HepG2 (cell line): ENCODE results near the gene RNF13. TPM values are rescaled to one million over a fixed set of nuclear protein-coding genes. Genes with fewer than 3 reads are reported as not detected.

Experiments used
- AGO2 ChIP-seq: fragments of 200-400 bp; formaldehyde crosslinking; optimal IDR thresholded peaks from 2 replicates; pipeline ENCODE3; 2017; ENCODE audit warnings: mild to moderate bottlenecking, low read depth, low read length, moderate library complexity
- ATF3 ChIP-seq: sonication (generic); formaldehyde crosslinking; IDR thresholded peaks from 2 replicates; pipeline ENCODE4 v1.4.0; 2020; ENCODE audit warnings: missing genetic modification reagents
- BRD4 ChIP-seq: sonication (generic); formaldehyde crosslinking; IDR thresholded peaks from 2 replicates; pipeline ENCODE4 v1.4.0; 2020; ENCODE audit warnings: missing genetic modification reagents
- CEBPB ChIP-seq: IDR thresholded peaks from 2 replicates; pipeline ENCODE4 v1.6.1; 2011; ENCODE audit warnings: low read depth, low read length, improper control_type of control experiment, borderline replicate concordance
- EHMT2 ChIP-seq: fragments of 200-600 bp; sonication (generic); IDR thresholded peaks from 2 replicates; pipeline ENCODE4 v1.7.0; 2017; ENCODE audit warnings: antibody characterized with exemption, low read depth, low read length, borderline replicate concordance
- GATA4 ChIP-seq: sonication (generic); IDR thresholded peaks from 2 replicates; pipeline ENCODE4 v1.6.1; 2016; ENCODE audit warnings: antibody characterized with exemption, low read depth, borderline replicate concordance
- HES4 ChIP-seq: sonication (generic); formaldehyde crosslinking; IDR thresholded peaks from 2 replicates; pipeline ENCODE4 v1.9.0; 2021; ENCODE audit warnings: mild to moderate bottlenecking, missing genetic modification reagents, borderline replicate concordance
- HNF4A ChIP-seq: sonication (generic); formaldehyde crosslinking; IDR thresholded peaks from 2 replicates; pipeline ENCODE4 v1.4.0; 2020; ENCODE audit warnings: missing genetic modification reagents
- KAT2B ChIP-seq: fragments of 150-350 bp; IDR thresholded peaks from 2 replicates; pipeline ENCODE4 v1.6.1; 2014; ENCODE audit warnings: low read depth, low read length, borderline replicate concordance
- MXI1 ChIP-seq: IDR thresholded peaks from 3 replicates; pipeline ENCODE4 v1.6.1; 2012; ENCODE audit warnings: low read depth, low read length, inconsistent platforms, borderline replicate concordance
- PBX3 ChIP-seq: sonication (generic); formaldehyde crosslinking; IDR thresholded peaks from 2 replicates; pipeline ENCODE4 v1.8.1; 2023; ENCODE audit warnings: missing genetic modification reagents, inconsistent platforms, borderline replicate concordance
- PCBP1 ChIP-seq: fragments of 200-400 bp; formaldehyde crosslinking; IDR thresholded peaks from 2 replicates; pipeline ENCODE4 v1.6.1; 2017; ENCODE audit warnings: mild to moderate bottlenecking, low read depth, low read length, borderline replicate concordance
- PLRG1 ChIP-seq: fragments of 450-650 bp; conservative IDR thresholded peaks from 2 replicates; pipeline ENCODE4 v1.6.1; 2016
- U2AF2 ChIP-seq: fragments of 200-400 bp; formaldehyde crosslinking; IDR thresholded peaks from 2 replicates; pipeline ENCODE4 v1.6.1; 2017; ENCODE audit warnings: low read depth, mild to moderate bottlenecking, low read length
- ZNF256 ChIP-seq: sonication (generic); formaldehyde crosslinking; conservative IDR thresholded peaks from 2 replicates; pipeline ENCODE4 v1.4.0; 2020; ENCODE audit warnings: missing genetic modification reagents
- ZNF615 ChIP-seq: sonication (generic); formaldehyde crosslinking; IDR thresholded peaks from 2 replicates; pipeline ENCODE4 v1.5.0; 2020; ENCODE audit warnings: mild to moderate bottlenecking, missing genetic modification reagents, borderline replicate concordance
- ZNF670 ChIP-seq: sonication (generic); formaldehyde crosslinking; IDR thresholded peaks from 2 replicates; pipeline ENCODE4 v1.8.0; 2022; ENCODE audit warnings: mild to moderate bottlenecking, missing genetic modification reagents, borderline replicate concordance
- ZNF746 ChIP-seq: sonication (generic); formaldehyde crosslinking; IDR thresholded peaks from 2 replicates; pipeline ENCODE4 v1.8.0; 2022; ENCODE audit warnings: mild to moderate bottlenecking, missing genetic modification reagents
- ZNF816 ChIP-seq: sonication (generic); formaldehyde crosslinking; IDR thresholded peaks from 2 replicates; pipeline ENCODE4 v1.8.0; 2022; ENCODE audit warnings: missing genetic modification reagents, mild to moderate bottlenecking, borderline replicate concordance
- polyA plus RNA-seq, 8 experiments: library from polyadenylated mRNA; depleted of rRNA in 3 of 8; stranded (reverse) in 7 of 8; unstranded in 1 of 8; fragments of >200 nt; fragmentation: Illumina TruSeq in 4 of 8; extraction: Trizol in 4 of 8; gene quantifications; 2 replicates each; pipeline versions ENCODE4 v1.2.1 to v1.2.3, GENCODE V29; 2011 to 2016; ENCODE audit warnings: low read depth in 4 of 8, missing spikeins in 1 of 8, mixed read lengths in 1 of 8; ENCODE audit not compliant: insufficient read depth in 1 of 8
- total RNA-seq, 5 experiments: library from RNA; depleted of rRNA; stranded (reverse); fragments of >200 nt; fragmentation: Illumina TruSeq; extraction: Trizol; gene quantifications; 2 replicates each; pipeline ENCODE4 v1.2.3, GENCODE V29; 2016; ENCODE audit warnings: low read depth in 1 of 5
- TF ChIP-seq, protein P1 (sequence below): sonication (generic); formaldehyde crosslinking; IDR thresholded peaks from 2 replicates; pipeline ENCODE4 v1.4.0; 2020; ENCODE audit warnings: missing genetic modification reagents
- TF ChIP-seq, protein P2 (sequence below): sonication (generic); formaldehyde crosslinking; IDR thresholded peaks from 2 replicates; pipeline ENCODE4 v1.4.0; 2020; ENCODE audit warnings: missing genetic modification reagents
- TF ChIP-seq, protein P3 (sequence below): sonication (generic); formaldehyde crosslinking; IDR thresholded peaks from 2 replicates; pipeline ENCODE4 v1.9.0; 2022; ENCODE audit warnings: missing genetic modification reagents, mild to moderate bottlenecking, borderline replicate concordance

Gene RNF13
- total and polyA plus RNA-seq, 2 of the 13 experiments (the other 11 are each of a cell fraction or from before 2014, with no cell fraction given), result 39.8 to 46.0 TPM

DNA sequence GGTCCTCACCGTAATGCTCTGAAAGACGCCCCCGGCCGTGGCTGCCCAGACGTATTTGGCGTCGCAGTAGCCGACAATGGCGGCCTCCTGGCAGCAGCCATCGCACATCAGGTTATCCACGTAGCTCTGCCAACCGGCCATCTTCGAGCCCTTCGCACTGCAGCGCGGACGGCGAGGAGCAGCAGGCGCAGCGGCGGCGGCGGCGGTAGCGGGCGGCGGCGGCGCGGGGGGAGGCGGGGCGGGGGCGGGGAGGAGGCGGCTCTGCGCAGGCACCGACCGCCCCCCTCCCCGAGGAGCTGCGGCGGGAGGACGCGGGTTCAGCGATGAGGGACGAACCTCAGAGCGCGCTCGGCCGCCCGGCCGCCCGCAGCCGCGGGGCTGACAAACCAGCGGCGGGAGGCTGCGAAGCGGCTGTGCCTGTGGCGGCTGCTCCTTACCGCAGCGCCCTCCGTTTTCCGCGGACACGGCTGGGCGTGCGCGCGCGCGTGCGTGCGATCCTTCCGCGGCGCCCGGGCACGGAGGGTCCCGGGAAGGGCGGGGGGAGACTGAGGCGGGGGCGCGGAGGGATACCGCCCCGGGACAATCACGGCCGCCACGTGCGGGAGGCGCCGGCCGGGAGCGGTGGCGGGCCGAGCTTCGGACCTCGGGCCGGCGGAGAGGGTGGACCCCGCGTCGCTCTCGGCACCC, 157.8 kb downstream of the RNF13 start, which contains the start of gene PFN2 (continued):
- TF ChIP-seq ZNF615 (CRISPR knock-in tag) (no peak), ATF3 (CRISPR knock-in tag) (peak; percentile 70; the same call in 1 of the 2 replicates), U2AF2 (no peak), CEBPB (no peak), AGO2 (peak; percentile 23), ZNF670 (CRISPR knock-in tag) (no peak), ZNF256 (no peak), HNF4A (CRISPR knock-in tag) (no peak), MXI1 (peak; percentile 59; the same call in 2 of the 3 replicates), BRD4 (peak; percentile 69; the same call in 1 of the 2 replicates), EHMT2 (no peak), PCBP1 (no peak), ZNF816 (CRISPR knock-in tag) (no peak), PBX3 (CRISPR knock-in tag) (peak; percentile 58; the same call in 1 of the 2 replicates), KAT2B (no peak), PLRG1 (no peak), GATA4 (no peak), ZNF746 (CRISPR knock-in tag) (peak; percentile 24; the same call in 1 of the 2 replicates), HES4 (peak; percentile 96)
- TF ChIP-seq, protein P1, sequence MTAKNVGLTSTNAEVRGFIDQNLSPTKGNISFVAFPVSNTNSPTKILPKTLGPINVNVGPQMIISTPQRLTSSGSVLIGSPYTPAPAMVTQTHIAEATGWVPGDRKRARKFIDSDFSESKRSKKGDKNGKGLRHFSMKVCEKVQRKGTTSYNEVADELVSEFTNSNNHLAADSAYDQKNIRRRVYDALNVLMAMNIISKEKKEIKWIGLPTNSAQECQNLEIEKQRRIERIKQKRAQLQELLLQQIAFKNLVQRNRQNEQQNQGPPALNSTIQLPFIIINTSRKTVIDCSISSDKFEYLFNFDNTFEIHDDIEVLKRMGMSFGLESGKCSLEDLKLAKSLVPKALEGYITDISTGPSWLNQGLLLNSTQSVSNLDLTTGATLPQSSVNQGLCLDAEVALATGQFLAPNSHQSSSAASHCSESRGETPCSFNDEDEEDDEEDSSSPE (CRISPR knock-in tag), result peak; percentile 83
- TF ChIP-seq, protein P2, sequence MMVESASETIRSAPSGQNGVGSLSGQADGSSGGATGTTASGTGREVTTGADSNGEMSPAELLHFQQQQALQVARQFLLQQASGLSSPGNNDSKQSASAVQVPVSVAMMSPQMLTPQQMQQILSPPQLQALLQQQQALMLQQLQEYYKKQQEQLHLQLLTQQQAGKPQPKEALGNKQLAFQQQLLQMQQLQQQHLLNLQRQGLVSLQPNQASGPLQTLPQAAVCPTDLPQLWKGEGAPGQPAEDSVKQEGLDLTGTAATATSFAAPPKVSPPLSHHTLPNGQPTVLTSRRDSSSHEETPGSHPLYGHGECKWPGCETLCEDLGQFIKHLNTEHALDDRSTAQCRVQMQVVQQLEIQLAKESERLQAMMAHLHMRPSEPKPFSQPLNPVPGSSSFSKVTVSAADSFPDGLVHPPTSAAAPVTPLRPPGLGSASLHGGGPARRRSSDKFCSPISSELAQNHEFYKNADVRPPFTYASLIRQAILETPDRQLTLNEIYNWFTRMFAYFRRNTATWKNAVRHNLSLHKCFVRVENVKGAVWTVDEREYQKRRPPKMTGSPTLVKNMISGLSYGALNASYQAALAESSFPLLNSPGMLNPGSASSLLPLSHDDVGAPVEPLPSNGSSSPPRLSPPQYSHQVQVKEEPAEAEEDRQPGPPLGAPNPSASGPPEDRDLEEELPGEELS, result 0 out of 2 replicates have a peak, but pooled peaks have one; percentile 21
- TF ChIP-seq, protein P3, sequence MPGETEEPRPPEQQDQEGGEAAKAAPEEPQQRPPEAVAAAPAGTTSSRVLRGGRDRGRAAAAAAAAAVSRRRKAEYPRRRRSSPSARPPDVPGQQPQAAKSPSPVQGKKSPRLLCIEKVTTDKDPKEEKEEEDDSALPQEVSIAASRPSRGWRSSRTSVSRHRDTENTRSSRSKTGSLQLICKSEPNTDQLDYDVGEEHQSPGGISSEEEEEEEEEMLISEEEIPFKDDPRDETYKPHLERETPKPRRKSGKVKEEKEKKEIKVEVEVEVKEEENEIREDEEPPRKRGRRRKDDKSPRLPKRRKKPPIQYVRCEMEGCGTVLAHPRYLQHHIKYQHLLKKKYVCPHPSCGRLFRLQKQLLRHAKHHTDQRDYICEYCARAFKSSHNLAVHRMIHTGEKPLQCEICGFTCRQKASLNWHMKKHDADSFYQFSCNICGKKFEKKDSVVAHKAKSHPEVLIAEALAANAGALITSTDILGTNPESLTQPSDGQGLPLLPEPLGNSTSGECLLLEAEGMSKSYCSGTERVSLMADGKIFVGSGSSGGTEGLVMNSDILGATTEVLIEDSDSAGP (CRISPR knock-in tag), result peak; percentile 72
